CD4-positive, alpha-beta T cell (primary cell): Measurements from ENCODE around the gene TMEM127. TPM values are rescaled to one million over a fixed set of nuclear protein-coding genes. Genes with fewer than 3 reads are reported as not detected.
A peak's percentile ranks its signal among the peaks of the same experiment; 100 is the strongest.

Experiments used
- ATAC-seq: fragments of 200-7000 bp; cut with Tn5 transposase; one replicate; pipeline ENCODE4 v1.10.0; 2022; ENCODE audit warnings: mild to moderate bottlenecking; ENCODE audit not compliant: poor library complexity
- CTCF ChIA-PET: fragments of 350-600 bp; sonication (Branson Sonifier 250); formaldehyde crosslinking; loops from one replicate; lab custom pipeline; 2021; ENCODE audit warnings: antibody characterized with exemption, inconsistent platforms; lab: Charles Lee
- POLR2A ChIA-PET: fragments of 350-600 bp; sonication (Branson Sonifier 250); formaldehyde crosslinking; loops from one replicate; lab custom pipeline; 2021; ENCODE audit warnings: antibody characterized with exemption, inconsistent platforms; lab: Charles Lee
- DNase-seq, 14 experiments: peaks; one replicate each; pipeline ENCODE4 v3.0.0-alpha.2; 2013 to 2020; ENCODE audit warnings: mixed read lengths in 2 of 14
- H3K27ac ChIP-seq, 2 donors: one replicate each; pipeline versions ENCODE4 v1.5.1 to v1.7.0; 2013; ENCODE audit warnings: low read length in 2 of 2, low read depth in 1 of 2, mild to moderate bottlenecking in 1 of 2
- H3K27me3 ChIP-seq, 2 experiments: 1 replicate in 1 of 2; 2 replicates in 1 of 2; pipeline versions ENCODE4 v1.6.1 to v1.7.0; 2013; ENCODE audit warnings: low read length in 2 of 2, control low read depth in 1 of 2, mild to moderate bottlenecking in 1 of 2, moderate library complexity in 1 of 2; ENCODE audit not compliant: insufficient read depth in 2 of 2, control insufficient read depth in 1 of 2
- H3K36me3 ChIP-seq: one replicate; pipeline ENCODE4 v1.6.1; 2013; ENCODE audit warnings: low read length, control low read depth; ENCODE audit not compliant: insufficient read depth
- H3K4me1 ChIP-seq: one replicate; pipeline ENCODE4 v1.6.1; 2013; ENCODE audit warnings: low read length, control low read depth; ENCODE audit not compliant: insufficient read depth
- H3K4me3 ChIP-seq: one replicate; pipeline ENCODE4 v1.5.1; 2013; ENCODE audit warnings: mild to moderate bottlenecking, low read length, moderate library complexity
- H3K9me3 ChIP-seq, 2 experiments: 1 replicate in 1 of 2; 2 replicates in 1 of 2; pipeline versions ENCODE4 v1.6.1 to v1.7.0; 2013; ENCODE audit warnings: low read length in 2 of 2, mild to moderate bottlenecking in 2 of 2, control low read depth in 1 of 2, moderate library complexity in 1 of 2; ENCODE audit not compliant: control insufficient read depth in 1 of 2, insufficient read depth in 1 of 2
- H3K27ac Mint-ChIP-seq: one replicate; pipeline ENCODE4 v1.8.0; 2020; ENCODE audit warnings: mixed read lengths
- H3K27me3 Mint-ChIP-seq: one replicate; pipeline ENCODE4 v1.8.0; 2021; ENCODE audit warnings: mixed read lengths
- H3K36me3 Mint-ChIP-seq: one replicate; pipeline ENCODE4 v1.8.0; 2021; ENCODE audit warnings: low read depth, mixed read lengths
- H3K4me1 Mint-ChIP-seq: one replicate; pipeline ENCODE4 v1.8.0; 2021; ENCODE audit warnings: low read depth, mixed read lengths
- H3K4me3 Mint-ChIP-seq: one replicate; pipeline ENCODE4 v1.8.0; 2020; ENCODE audit warnings: mild to moderate bottlenecking, mixed read lengths
- H3K9me3 Mint-ChIP-seq: one replicate; pipeline ENCODE4 v1.8.0; 2020; ENCODE audit warnings: mixed read lengths
- intact Hi-C, 2 experiments: fragments of 100-400 bp; cut with DNase I in 1 of 2; cut with micrococcal nuclease in 1 of 2; formaldehyde crosslinking; loops; one replicate each; pipeline versions ENCODE4 v1.15.1 to v1.9.0; 2023 to 2025; cut with DNase I, micrococcal nuclease
- total RNA-seq, 174 experiments: library from RNA in 2 of 174; stranded (reverse) in 2 of 174; gene quantifications; one replicate each; pipeline ENCODE4 v1.2.3 and lab custom pipeline; 2021 to 2026
- TF ChIP-seq, protein P1 (sequence below): fragments of 200-600 bp; IDR thresholded peaks from one replicate; pipeline ENCODE4 v1.8.0; 2022; ENCODE audit warnings: antibody characterized with exemption, mild to moderate bottlenecking

The TMEM127 gene
- total RNA-seq, 2 experiments from 2014 or later: 34.2 to 36.0 TPM

DNA sequence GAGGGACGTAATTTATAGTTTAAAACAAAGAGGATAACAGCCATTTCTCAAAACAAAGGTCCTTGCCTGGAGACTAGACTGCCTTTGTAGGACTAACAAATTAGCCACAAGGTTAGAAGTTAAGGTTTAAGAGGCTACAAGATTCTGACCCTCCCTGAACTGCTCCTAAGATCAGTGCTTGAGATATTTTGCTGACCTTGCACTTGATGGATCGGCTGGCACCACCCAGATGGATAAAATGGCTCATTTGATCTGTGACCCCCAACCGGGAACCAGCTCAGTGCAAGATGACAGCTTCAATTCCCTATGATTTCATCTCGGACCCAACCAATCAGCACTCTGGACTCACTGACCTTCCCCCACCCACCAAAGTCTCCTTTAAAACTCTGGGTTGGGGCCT, 53.5 kb downstream of the TMEM127 start:
- no peak overlapping the region for H3K4me3 ChIP-seq
- peaks cover 20% of the 10 kb centered on the region for H3K4me1 ChIP-seq
- Mint-ChIP-seq H3K27ac (no peak overlapping the region), H3K9me3 (no peaks in the 10 kb centered on the region), H3K36me3 (peaks cover 20% of the 10 kb centered on the region), H3K4me1 (peaks cover 20% of the 10 kb centered on the region), H3K27me3 (no peaks in the 10 kb centered on the region), H3K4me3 (no peak overlapping the region)
- intact Hi-C loops: no loop called here
- H3K9me3 ChIP-seq: no peaks in the 10 kb centered on the region
- ChIA-PET CTCF (no interaction called here), POLR2A (no interaction called here)
- ATAC-seq (no peak), DNase-seq (no peak)
- no peak overlapping the region for H3K27ac ChIP-seq
- H3K36me3 ChIP-seq: no peaks in the 10 kb centered on the region
- H3K27me3 ChIP-seq: no peaks in the 10 kb centered on the region
- TF ChIP-seq, protein P1, sequence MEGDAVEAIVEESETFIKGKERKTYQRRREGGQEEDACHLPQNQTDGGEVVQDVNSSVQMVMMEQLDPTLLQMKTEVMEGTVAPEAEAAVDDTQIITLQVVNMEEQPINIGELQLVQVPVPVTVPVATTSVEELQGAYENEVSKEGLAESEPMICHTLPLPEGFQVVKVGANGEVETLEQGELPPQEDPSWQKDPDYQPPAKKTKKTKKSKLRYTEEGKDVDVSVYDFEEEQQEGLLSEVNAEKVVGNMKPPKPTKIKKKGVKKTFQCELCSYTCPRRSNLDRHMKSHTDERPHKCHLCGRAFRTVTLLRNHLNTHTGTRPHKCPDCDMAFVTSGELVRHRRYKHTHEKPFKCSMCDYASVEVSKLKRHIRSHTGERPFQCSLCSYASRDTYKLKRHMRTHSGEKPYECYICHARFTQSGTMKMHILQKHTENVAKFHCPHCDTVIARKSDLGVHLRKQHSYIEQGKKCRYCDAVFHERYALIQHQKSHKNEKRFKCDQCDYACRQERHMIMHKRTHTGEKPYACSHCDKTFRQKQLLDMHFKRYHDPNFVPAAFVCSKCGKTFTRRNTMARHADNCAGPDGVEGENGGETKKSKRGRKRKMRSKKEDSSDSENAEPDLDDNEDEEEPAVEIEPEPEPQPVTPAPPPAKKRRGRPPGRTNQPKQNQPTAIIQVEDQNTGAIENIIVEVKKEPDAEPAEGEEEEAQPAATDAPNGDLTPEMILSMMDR: no peak

GRCh38 chr2:96209729-96210085, 56.1 kb downstream of the TMEM127 start:
- H3K27me3 Mint-ChIP-seq: no peaks in the 10 kb centered on the region
- peaks cover 39% of the 10 kb centered on the region for H3K4me1 ChIP-seq
- H3K4me3 Mint-ChIP-seq: peak overlapping the region; percentile 96
- ChIA-PET POLR2A (interaction anchor here (2.2 to 2.3 kb wide), 3 partner anchors 33 to 64 kb away, joined by 5 to 26 read pairs (median 20); partner anchors contain the start of gene DUSP2), CTCF (interaction anchor here (0.8 kb wide), 1 partner anchor 9 kb away, joined by 3 read pairs; no protein-coding TSS in a partner anchor)
- no peaks in the 10 kb centered on the region for H3K27me3 ChIP-seq
- intact Hi-C loops: loop anchor here (2.0 to 10.0 kb wide), 6 partner anchors 62 to 323 kb away; partner anchors contain the start of genes DUSP2 (in 2 of the 2), ITPRIPL1 (in 1 of the 2) and NEURL3 (in 1 of the 2)
- ATAC-seq (no peak), DNase-seq (peak in 1 of 14 experiments; percentile 7)
- H3K36me3 Mint-ChIP-seq: peaks cover 35% of the 10 kb centered on the region
- TF ChIP-seq, protein P1: no peak
- no peak overlapping the region for H3K4me3 ChIP-seq
- peak overlapping the region; percentile 89 for H3K27ac Mint-ChIP-seq
- H3K4me1 Mint-ChIP-seq: peaks cover 44% of the 10 kb centered on the region
- no peaks in the 10 kb centered on the region for H3K9me3 Mint-ChIP-seq
- no peak overlapping the region for H3K27ac ChIP-seq
- H3K9me3 ChIP-seq: no peaks in the 10 kb centered on the region
- H3K36me3 ChIP-seq: no peaks in the 10 kb centered on the region

DNA sequence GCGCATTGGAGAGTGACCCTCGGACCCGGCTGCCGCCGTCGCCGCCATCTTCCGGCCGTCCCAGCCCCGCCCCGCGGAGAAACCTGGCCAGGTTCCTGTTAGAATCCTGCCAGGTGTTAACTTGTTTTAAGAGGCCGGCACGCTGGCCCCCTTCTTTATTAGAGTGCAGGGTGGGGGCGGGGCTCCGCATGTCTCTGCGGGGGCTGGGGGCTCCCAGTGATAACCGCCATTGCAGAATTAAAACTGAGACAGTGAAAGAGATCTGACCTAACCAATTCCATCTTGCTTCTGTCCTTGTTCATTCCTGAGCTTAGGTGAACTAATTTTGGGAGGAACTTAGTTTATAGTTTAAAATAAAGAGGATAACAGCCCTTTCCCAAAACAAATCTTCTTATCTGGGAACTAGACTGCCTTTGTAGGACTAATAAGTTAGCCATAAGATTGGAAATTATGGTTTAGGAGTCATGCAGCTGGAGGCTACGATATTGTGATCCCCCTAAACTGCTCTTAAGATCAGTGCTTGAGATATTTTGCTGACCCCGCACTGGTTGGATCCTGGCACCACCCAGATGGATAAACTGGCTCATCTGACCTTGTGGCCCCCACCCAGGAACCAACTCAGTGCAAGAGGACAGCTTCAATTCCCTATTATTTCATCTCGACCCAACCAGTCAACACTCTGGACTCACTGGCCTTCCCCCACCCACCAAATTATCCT, 56.6 kb downstream of the TMEM127 start:
- POLR2A ChIA-PET: interaction anchor here (0.6 to 2.3 kb wide), 20 partner anchors 9 to 328 kb away, joined by 3 to 26 read pairs (median 6); partner anchors contain the start of genes ARID5A, CIAO1, DUSP2 and SNRNP200
- CTCF ChIA-PET: interaction anchor here (0.7 to 1.3 kb wide), 4 partner anchors 9 to 92 kb away, joined by 3 to 7 read pairs (median 3); partner anchors contain the start of genes ADRA2B and ASTL
- Mint-ChIP-seq H3K9me3 (no peaks in the 10 kb centered on the region), H3K36me3 (peaks cover 38% of the 10 kb centered on the region), H3K27ac (peak overlapping the region; percentile 89), H3K27me3 (no peaks in the 10 kb centered on the region), H3K4me1 (peaks cover 50% of the 10 kb centered on the region), H3K4me3 (peak overlapping the region; percentile 96)
- ATAC-seq: peak; percentile 0
- Histone ChIP-seq H3K27me3 (no peaks in the 10 kb centered on the region), H3K27ac (peak overlapping the region; percentile 57 to 87), H3K4me3 (peak overlapping the region; percentile 85), H3K9me3 (no peaks in the 10 kb centered on the region), H3K4me1 (peaks cover 42% of the 10 kb centered on the region), H3K36me3 (no peaks in the 10 kb centered on the region)
- intact Hi-C loops: loop anchor here (2.0 to 10.0 kb wide), 6 partner anchors 62 to 323 kb away; partner anchors contain the start of genes DUSP2 (in 2 of the 2), ITPRIPL1 (in 1 of the 2) and NEURL3 (in 1 of the 2)
- no peak for DNase-seq
- TF ChIP-seq, protein P1: no peak
